ENCODE results near the gene TMPRSS3. TPM values are rescaled to one million over a fixed set of nuclear protein-coding genes. Genes with fewer than 3 reads are reported as not detected.

Gene TMPRSS3
- total RNA-seq, 4 donors from 2014 or later = not detected

DNA sequence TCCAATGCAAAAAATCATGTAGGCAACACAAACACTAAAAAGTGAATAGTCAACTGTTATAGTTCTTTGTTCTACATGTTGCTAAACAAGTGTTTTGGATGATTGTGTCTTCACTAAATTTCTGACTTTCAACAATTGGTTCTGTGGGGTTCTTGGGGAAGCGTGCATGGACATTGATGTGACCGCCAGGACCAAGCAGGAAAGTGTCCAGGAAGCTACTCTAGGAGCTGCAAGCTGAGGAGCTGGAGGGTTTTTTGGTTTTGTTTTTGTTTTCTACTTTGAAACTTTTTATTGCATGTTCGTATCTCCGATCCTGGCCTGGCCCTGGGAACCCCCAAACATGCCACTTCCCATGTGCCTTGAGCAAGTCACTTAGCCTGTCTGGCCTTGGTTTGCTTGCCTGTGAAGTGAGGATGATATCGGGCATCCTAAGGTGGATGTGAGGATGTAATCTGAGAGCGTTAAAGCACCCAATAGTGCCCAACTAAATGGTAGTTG is 8.0 kb downstream of the TMPRSS3 start:
- WGBS, 2 donors = 92 to 93% methylated on average over 6 of the region's 6 CpGs

DNA sequence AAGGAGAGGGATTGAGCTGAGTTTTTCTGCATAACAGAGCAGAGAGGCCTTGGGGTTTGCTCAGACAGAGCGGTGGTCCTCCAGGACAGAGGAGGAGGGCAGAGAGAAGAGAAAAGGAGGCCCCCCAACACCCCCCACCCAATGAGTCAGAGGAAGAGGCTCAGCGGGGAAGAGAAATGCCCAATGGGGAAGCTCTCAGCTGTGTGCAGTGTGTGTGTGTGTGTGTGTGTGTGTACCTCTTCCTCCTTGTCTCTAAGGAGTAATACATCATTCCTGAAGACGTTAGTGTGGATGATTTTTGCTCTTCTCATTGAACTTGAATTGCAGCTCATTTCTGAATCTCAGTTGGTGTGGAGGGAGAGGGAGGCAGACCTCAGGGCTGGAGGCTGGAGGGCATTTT is 8.7 kb downstream of the TMPRSS3 start:
- DNase-seq (ENCODE audit: low spot score in 2 of 2) = no peak
- no peaks in the 10 kb centered on the region for H3K4me1 ChIP-seq
- no peaks in the 10 kb centered on the region for H3K36me3 ChIP-seq
- peaks cover 0 to 16% (median 2%) of the 10 kb centered on the region in 4 donors for H3K9me3 ChIP-seq
- no peak overlapping the region for H3K27ac ChIP-seq
- WGBS, 2 donors = 51 to 55% methylated on average over 3 of the region's 3 CpGs
- H3K4me3 ChIP-seq = no peak overlapping the region
- H3K27me3 ChIP-seq = no peaks in the 10 kb centered on the region
- TF ChIP-seq, protein P1, sequence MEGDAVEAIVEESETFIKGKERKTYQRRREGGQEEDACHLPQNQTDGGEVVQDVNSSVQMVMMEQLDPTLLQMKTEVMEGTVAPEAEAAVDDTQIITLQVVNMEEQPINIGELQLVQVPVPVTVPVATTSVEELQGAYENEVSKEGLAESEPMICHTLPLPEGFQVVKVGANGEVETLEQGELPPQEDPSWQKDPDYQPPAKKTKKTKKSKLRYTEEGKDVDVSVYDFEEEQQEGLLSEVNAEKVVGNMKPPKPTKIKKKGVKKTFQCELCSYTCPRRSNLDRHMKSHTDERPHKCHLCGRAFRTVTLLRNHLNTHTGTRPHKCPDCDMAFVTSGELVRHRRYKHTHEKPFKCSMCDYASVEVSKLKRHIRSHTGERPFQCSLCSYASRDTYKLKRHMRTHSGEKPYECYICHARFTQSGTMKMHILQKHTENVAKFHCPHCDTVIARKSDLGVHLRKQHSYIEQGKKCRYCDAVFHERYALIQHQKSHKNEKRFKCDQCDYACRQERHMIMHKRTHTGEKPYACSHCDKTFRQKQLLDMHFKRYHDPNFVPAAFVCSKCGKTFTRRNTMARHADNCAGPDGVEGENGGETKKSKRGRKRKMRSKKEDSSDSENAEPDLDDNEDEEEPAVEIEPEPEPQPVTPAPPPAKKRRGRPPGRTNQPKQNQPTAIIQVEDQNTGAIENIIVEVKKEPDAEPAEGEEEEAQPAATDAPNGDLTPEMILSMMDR (IDR thresholded peaks at IDR 0.05) = no peak
- TF ChIP-seq POLR2A (IDR thresholded peaks at IDR 0.05) (no peak), EP300 (IDR thresholded peaks at IDR 0.05) (no peak)

More for the DNA sequence above, 8.0 kb downstream of the TMPRSS3 start:
- Histone ChIP-seq H3K4me1 (no peaks in the 10 kb centered on the region), H3K27me3 (no peaks in the 10 kb centered on the region), H3K36me3 (no peaks in the 10 kb centered on the region), H3K4me3 (no peak overlapping the region), H3K9me3 (peaks cover 0 to 9% (median 0%) of the 10 kb centered on the region in 4 donors), H3K27ac (no peak overlapping the region)
- TF ChIP-seq EP300 (IDR thresholded peaks at IDR 0.05) (no peak), POLR2A (IDR thresholded peaks at IDR 0.05) (no peak)
- TF ChIP-seq, protein P1 (IDR thresholded peaks at IDR 0.05) = no peak
- no peak for DNase-seq (ENCODE audit: low spot score in 2 of 2)

DNA sequence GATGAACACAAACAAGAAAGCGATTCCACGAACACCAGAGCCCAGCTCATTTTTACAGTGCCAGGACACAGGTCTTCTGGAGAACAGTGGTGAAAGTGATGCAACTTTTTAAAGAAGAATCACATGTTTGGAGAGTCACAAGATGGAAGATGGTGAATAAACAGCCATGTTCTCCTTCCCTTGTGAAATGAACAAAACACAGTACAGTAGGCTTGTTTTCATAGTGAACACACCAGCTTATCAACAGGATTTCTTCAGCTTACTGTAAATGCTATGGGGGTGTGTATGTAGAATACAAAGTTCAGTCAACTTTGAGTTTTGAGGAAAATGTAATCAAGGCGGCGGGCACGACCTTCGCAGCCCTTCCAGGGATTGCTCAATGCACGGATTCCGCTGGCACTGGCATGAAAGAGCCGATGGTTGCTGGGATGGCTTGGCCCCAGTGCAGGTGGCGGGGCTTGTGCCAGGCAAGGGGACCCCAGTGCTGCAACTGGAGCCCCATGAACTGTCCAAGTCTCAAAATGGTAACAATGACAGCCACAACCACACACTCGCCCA is 9.7 kb downstream of the TMPRSS3 start:
- H3K4me3 ChIP-seq = no peak overlapping the region
- H3K4me1 ChIP-seq = no peaks in the 10 kb centered on the region
- peaks cover 0 to 23% (median 3%) of the 10 kb centered on the region in 4 donors for H3K9me3 ChIP-seq
- H3K36me3 ChIP-seq = no peaks in the 10 kb centered on the region
- 86 to 93% methylated on average over 11 of the region's 11 CpGs for WGBS, 2 donors
- no peaks in the 10 kb centered on the region for H3K27me3 ChIP-seq
- H3K27ac ChIP-seq = no peak overlapping the region
- TF ChIP-seq POLR2A (IDR thresholded peaks at IDR 0.05) (no peak), EP300 (IDR thresholded peaks at IDR 0.05) (no peak)
- TF ChIP-seq, protein P1 (IDR thresholded peaks at IDR 0.05) = no peak
- DNase-seq (ENCODE audit: low spot score in 2 of 2) = no peak

- H3K4me1 ChIP-seq = no peaks in the 10 kb centered on the region
- no peak overlapping the region for H3K27ac ChIP-seq
- no peak for DNase-seq (ENCODE audit: low spot score in 2 of 2)
- peaks cover 0 to 26% (median 3%) of the 10 kb centered on the region in 4 donors for H3K9me3 ChIP-seq
- TF ChIP-seq POLR2A (IDR thresholded peaks at IDR 0.05) (no peak), EP300 (IDR thresholded peaks at IDR 0.05) (no peak)
- TF ChIP-seq, protein P1 (IDR thresholded peaks at IDR 0.05) = no peak
- H3K36me3 ChIP-seq = no peaks in the 10 kb centered on the region
- no peak overlapping the region for H3K4me3 ChIP-seq
- WGBS, 2 donors = 91 to 95% methylated on average over 5 of the region's 5 CpGs
- H3K27me3 ChIP-seq = no peaks in the 10 kb centered on the region
Observed at GRCh38 chr21:42385619-42386018, 10.2 kb downstream of the TMPRSS3 start.

GRCh38 chr21:42384989-42385388 is 10.9 kb downstream of the TMPRSS3 start:
- no peaks in the 10 kb centered on the region for H3K36me3 ChIP-seq
- no peak overlapping the region for H3K4me3 ChIP-seq
- peaks cover 0 to 26% (median 3%) of the 10 kb centered on the region in 4 donors for H3K9me3 ChIP-seq
- H3K27me3 ChIP-seq = no peaks in the 10 kb centered on the region
- 94% methylated on average over 2 of the region's 2 CpGs for WGBS, 2 donors
- no peak overlapping the region for H3K27ac ChIP-seq
- peak in 1 of 2 donors; percentile 8 for DNase-seq (ENCODE audit: low spot score in 2 of 2)
- TF ChIP-seq POLR2A (IDR thresholded peaks at IDR 0.05) (no peak), EP300 (IDR thresholded peaks at IDR 0.05) (no peak)
- TF ChIP-seq, protein P1 (IDR thresholded peaks at IDR 0.05) = no peak
- H3K4me1 ChIP-seq = no peaks in the 10 kb centered on the region
